ENCODE data around the gene SLC43A2.
"Not testable (repeated sequence)": the region's sequence is repeated elsewhere in the genome, so short reads cannot be mapped to it uniquely, and the experiment has no call there.

SLC43A2 gene

GRCh38 chr17:1627982-1628855, at the start of gene SLC43A2:
SLC43A2 (minus strand) TSS chr17:1628834; CDS start chr17:1627874, 960 bp downstream.
- peak; percentile 98 for DNase-seq (ENCODE audit: low spot score)

GRCh38 chr17:1676401-1676800, 47.8 kb upstream of the SLC43A2 start:
- DNase-seq (ENCODE audit: low spot score): no peak

GRCh38 chr17:1673041-1673785, 44.6 kb upstream of the SLC43A2 start:
- no peak for DNase-seq (ENCODE audit: low spot score)

- not testable (repeated sequence) for DNase-seq (ENCODE audit: low spot score)
Observed at GRCh38 chr17:1663934-1664333, 35.3 kb upstream of the SLC43A2 start.

- DNase-seq (ENCODE audit: low spot score): no peak
Observed at GRCh38 chr17:1661045-1661444, 32.4 kb upstream of the SLC43A2 start.

- DNase-seq (ENCODE audit: low spot score): no peak
Observed at GRCh38 chr17:1658100-1658499, 29.5 kb upstream of the SLC43A2 start.

GRCh38 chr17:1653735-1654134, 25.1 kb upstream of the SLC43A2 start:
- no peak for DNase-seq (ENCODE audit: low spot score)

- not testable (repeated sequence) for DNase-seq (ENCODE audit: low spot score)
Observed at GRCh38 chr17:1652794-1653193, 24.2 kb upstream of the SLC43A2 start.

- DNase-seq (ENCODE audit: low spot score): no peak
Observed at GRCh38 chr17:1651559-1651844, 22.9 kb upstream of the SLC43A2 start.

GRCh38 chr17:1650731-1651558, 22.3 kb upstream of the SLC43A2 start:
- DNase-seq (ENCODE audit: low spot score): no peak

- DNase-seq (ENCODE audit: low spot score): no peak
Observed at GRCh38 chr17:1649844-1650501, 21.3 kb upstream of the SLC43A2 start, which contains the start of gene RILP. RILP (minus strand) TSS chr17:1649866; CDS start chr17:1649804, 62 bp downstream.

- peak; percentile 99 for DNase-seq (ENCODE audit: low spot score)
Observed at GRCh38 chr17:1648963-1649843, 20.6 kb upstream of the SLC43A2 start.

GRCh38 chr17:1648173-1648962, 19.7 kb upstream of the SLC43A2 start:
- peak; percentile 86 for DNase-seq (ENCODE audit: low spot score)

- no peak for DNase-seq (ENCODE audit: low spot score)
Observed at GRCh38 chr17:1647802-1648171, 19.2 kb upstream of the SLC43A2 start.

- DNase-seq (ENCODE audit: low spot score): no peak
Observed at GRCh38 chr17:1646199-1646875, 17.7 kb upstream of the SLC43A2 start.

- DNase-seq (ENCODE audit: low spot score): peak; percentile 57
Observed at GRCh38 chr17:1645207-1646171, 16.9 kb upstream of the SLC43A2 start, which contains the start of gene SCARF1. SCARF1 (minus strand) TSS chr17:1645732; CDS start chr17:1645697, 35 bp downstream.

- peak; percentile 51 for DNase-seq (ENCODE audit: low spot score)
Observed at GRCh38 chr17:1644493-1645206, 16.0 kb upstream of the SLC43A2 start.
